ENCODE results near the gene KERA. TPM values are rescaled to one million over a fixed set of nuclear protein-coding genes. Genes with fewer than 3 reads are reported as not detected.

The KERA gene
- total RNA-seq, 4 donors from 2014 or later = not detected

GRCh38 chr12:91103624-91104023 lies 45.8 kb upstream of the KERA start:
- no peak for DNase-seq (ENCODE audit: extremely low spot score)
- intact Hi-C loops (cut with DNase I) = no loop called here
- Histone ChIP-seq H3K4me3 (no peak overlapping the region), H3K36me3 (no peaks in the 10 kb centered on the region), H3K27ac (replicated peaks in 1 of 4) (no peak overlapping the region), H3K27me3 (no peaks in the 10 kb centered on the region), H3K4me1 (no peaks in the 10 kb centered on the region), H3K9me3 (no peaks in the 10 kb centered on the region)
- 60% methylated on average over 1 of the region's 1 CpG for WGBS
- no peak for TF ChIP-seq CTCF (IDR thresholded peaks at IDR 0.05)
- TF ChIP-seq POLR2A (IDR thresholded peaks at IDR 0.05; ENCODE audit: low read depth) = no peak
- no peak for TF ChIP-seq EP300 (IDR thresholded peaks at IDR 0.05)
- no peak for TF ChIP-seq POLR2AphosphoS5 (IDR thresholded peaks at IDR 0.05)

GRCh38 chr12:91103101-91103500 lies 45.3 kb upstream of the KERA start:
- Histone ChIP-seq H3K27ac (replicated peaks in 1 of 4) (no peak overlapping the region), H3K4me3 (no peak overlapping the region), H3K9me3 (no peaks in the 10 kb centered on the region), H3K4me1 (no peaks in the 10 kb centered on the region), H3K36me3 (no peaks in the 10 kb centered on the region), H3K27me3 (no peaks in the 10 kb centered on the region)
- intact Hi-C loops (cut with DNase I) = no loop called here
- no peak for DNase-seq (ENCODE audit: extremely low spot score)
- no peak for TF ChIP-seq EP300 (IDR thresholded peaks at IDR 0.05)
- TF ChIP-seq CTCF (IDR thresholded peaks at IDR 0.05) = no peak
- no peak for TF ChIP-seq POLR2A (IDR thresholded peaks at IDR 0.05; ENCODE audit: low read depth)
- no peak for TF ChIP-seq POLR2AphosphoS5 (IDR thresholded peaks at IDR 0.05)

- TF ChIP-seq CTCF (IDR thresholded peaks at IDR 0.05) = no peak
- TF ChIP-seq POLR2A (IDR thresholded peaks at IDR 0.05; ENCODE audit: low read depth) = no peak
- TF ChIP-seq EP300 (IDR thresholded peaks at IDR 0.05) = no peak
- TF ChIP-seq POLR2AphosphoS5 (IDR thresholded peaks at IDR 0.05) = no peak
- Histone ChIP-seq H3K27ac (replicated peaks in 1 of 4) (no peak overlapping the region), H3K36me3 (no peaks in the 10 kb centered on the region), H3K4me3 (no peak overlapping the region), H3K27me3 (no peaks in the 10 kb centered on the region), H3K4me1 (no peaks in the 10 kb centered on the region), H3K9me3 (no peaks in the 10 kb centered on the region)
- DNase-seq (ENCODE audit: extremely low spot score) = no peak
- intact Hi-C loops (cut with DNase I) = no loop called here
- WGBS = 75% methylated on average over 2 of the region's 2 CpGs
Observed at GRCh38 chr12:91100906-91101305, 43.1 kb upstream of the KERA start.

- no peak overlapping the region for H3K27ac ChIP-seq (replicated peaks in 1 of 4)
- TF ChIP-seq POLR2AphosphoS5 (IDR thresholded peaks at IDR 0.05) (no peak), CTCF (IDR thresholded peaks at IDR 0.05) (no peak), EP300 (IDR thresholded peaks at IDR 0.05) (no peak), POLR2A (IDR thresholded peaks at IDR 0.05; ENCODE audit: low read depth) (no peak)
Observed at GRCh38 chr12:91099836-91100235, 42.0 kb upstream of the KERA start.

GRCh38 chr12:91099341-91099740 lies 41.5 kb upstream of the KERA start:
- 48% methylated on average over 2 of the region's 2 CpGs for WGBS
- Histone ChIP-seq H3K27me3 (no peaks in the 10 kb centered on the region), H3K4me1 (no peaks in the 10 kb centered on the region), H3K9me3 (no peaks in the 10 kb centered on the region), H3K4me3 (no peak overlapping the region), H3K27ac (replicated peaks in 1 of 4) (no peak overlapping the region), H3K36me3 (no peaks in the 10 kb centered on the region)
- intact Hi-C loops (cut with DNase I) = no loop called here
- no peak for DNase-seq (ENCODE audit: extremely low spot score)
- no peak for TF ChIP-seq POLR2AphosphoS5 (IDR thresholded peaks at IDR 0.05)
- TF ChIP-seq CTCF (IDR thresholded peaks at IDR 0.05) = no peak
- no peak for TF ChIP-seq POLR2A (IDR thresholded peaks at IDR 0.05; ENCODE audit: low read depth)
- TF ChIP-seq EP300 (IDR thresholded peaks at IDR 0.05) = no peak

More at GRCh38 chr12:91099836-91100235, 42.0 kb upstream of the KERA start:
- no peaks in the 10 kb centered on the region for H3K36me3 ChIP-seq
- no peaks in the 10 kb centered on the region for H3K9me3 ChIP-seq
- 79% methylated on average over 2 of the region's 2 CpGs for WGBS
- DNase-seq (ENCODE audit: extremely low spot score) = no peak
- no peak overlapping the region for H3K4me3 ChIP-seq
- H3K4me1 ChIP-seq = no peaks in the 10 kb centered on the region
- intact Hi-C loops (cut with DNase I) = no loop called here
- H3K27me3 ChIP-seq = no peaks in the 10 kb centered on the region

Data from esophagus muscularis mucosa (tissue), 4 donors.